COR-L47 (cell line): ENCODE results near the gene DEFB113.
"Not testable (repeated sequence)": the region's sequence is repeated elsewhere in the genome, so short reads cannot be mapped to it uniquely, and the experiment has no call there.

Experiments
- DNase-seq: peaks from one replicate; lab custom pipeline; 2025; lab: John Stamatoyannopoulos, UW

Gene DEFB113

GRCh38 chr6:49969605-49970004 is at the start of gene DEFB113:
Gene DEFB113, minus strand, starts transcription at chr6:49969625. Its CDS starts 0 bp downstream, at chr6:49969625.
- no peak for DNase-seq

- DNase-seq, result no peak
Measured at GRCh38 chr6:50007819-50008218, 38.4 kb upstream of the DEFB113 start.

GRCh38 chr6:50003139-50003538 is 33.7 kb upstream of the DEFB113 start:
- DNase-seq, result no peak

GRCh38 chr6:49995278-49995677 is 25.9 kb upstream of the DEFB113 start:
- no peak for DNase-seq

GRCh38 chr6:49988900-49989299 is 19.5 kb upstream of the DEFB113 start:
- no peak for DNase-seq

- DNase-seq, result no peak
Measured at GRCh38 chr6:49987749-49988148, 18.3 kb upstream of the DEFB113 start.

- DNase-seq, result no peak
Measured at GRCh38 chr6:49986551-49986950, 17.1 kb upstream of the DEFB113 start.

GRCh38 chr6:49982046-49982445 is 12.6 kb upstream of the DEFB113 start:
- DNase-seq, result no peak

- no peak for DNase-seq
Measured at GRCh38 chr6:49980898-49981297, 11.5 kb upstream of the DEFB113 start.

- DNase-seq, result no peak
Measured at GRCh38 chr6:49979584-49979983, 10.2 kb upstream of the DEFB113 start.

GRCh38 chr6:49978332-49979226 is 9.2 kb upstream of the DEFB113 start:
- DNase-seq, result no peak

GRCh38 chr6:49966823-49967222 is 2.6 kb downstream of the DEFB113 start:
- DNase-seq, result no peak

- no peak for DNase-seq
Measured at GRCh38 chr6:49966334-49966733, 3.1 kb downstream of the DEFB113 start.

GRCh38 chr6:49964064-49964463 is 5.4 kb downstream of the DEFB113 start, which contains the start of gene DEFB114:
Gene DEFB114, minus strand, starts transcription at chr6:49964164. Its CDS starts 59 bp downstream, at chr6:49964105.
- DNase-seq, result no peak

- no peak for DNase-seq
Measured at GRCh38 chr6:49958180-49958579, 11.2 kb downstream of the DEFB113 start.

- no peak for DNase-seq
Measured at GRCh38 chr6:49955847-49956246, 13.6 kb downstream of the DEFB113 start.

- DNase-seq, result no peak
Measured at GRCh38 chr6:49951926-49952325, 17.5 kb downstream of the DEFB113 start.

- no peak for DNase-seq
Measured at GRCh38 chr6:49950415-49950751, 19.0 kb downstream of the DEFB113 start.

- DNase-seq, result no peak
Measured at GRCh38 chr6:49949062-49949461, 20.4 kb downstream of the DEFB113 start.

GRCh38 chr6:49946835-49947234 is 22.6 kb downstream of the DEFB113 start:
- DNase-seq, result no peak

- DNase-seq, result not testable (repeated sequence)
Measured at GRCh38 chr6:49944068-49944467, 25.4 kb downstream of the DEFB113 start.

GRCh38 chr6:49939993-49940498 is 29.4 kb downstream of the DEFB113 start:
- no peak for DNase-seq

- no peak for DNase-seq
Measured at GRCh38 chr6:49937811-49938210, 31.6 kb downstream of the DEFB113 start.

- DNase-seq, result no peak
Measured at GRCh38 chr6:49937017-49937416, 32.4 kb downstream of the DEFB113 start.
